ENCODE data around the gene RTCA. TPM values are rescaled to one million over a fixed set of nuclear protein-coding genes. Genes with fewer than 3 reads are reported as not detected.

RTCA gene
- polyA plus RNA-seq, 1 donor from 2014 or later = 95.2 TPM

GRCh38 chr1:100265562-100265930, 470 bp upstream of the RTCA start:
- Histone ChIP-seq H3K36me3 (ENCODE audit: insufficient read depth, low read length) (no peaks in the 10 kb centered on the region), H3F3A (ENCODE audit: insufficient read depth, low read length, poor library complexity, severe bottlenecking) (no peaks in the 10 kb centered on the region), H3K9ac (ENCODE audit: low read length) (peak overlapping the region; percentile 84), H3K4me3 (ENCODE audit: low read length) (peak overlapping the region; percentile 84), H2AFZ (ENCODE audit: low read depth, low read length) (peak overlapping the region; percentile 95), H3K4me2 (ENCODE audit: low read length) (peak overlapping the region; percentile 95), H3K79me2 (replicated peaks; ENCODE audit: insufficient read depth, low read length) (peaks cover 20% of the 10 kb centered on the region), H3K9me3 (ENCODE audit: low read length) (no peaks in the 10 kb centered on the region), H3K27ac (ENCODE audit: low read length) (peak overlapping the region; percentile 82), H3K27me3 (ENCODE audit: insufficient read depth, low read depth, low read length) (no peaks in the 10 kb centered on the region), H3K9me2 (ENCODE audit: insufficient read depth, low read length) (no peaks in the 10 kb centered on the region), H4K20me1 (ENCODE audit: insufficient read depth) (no peaks in the 10 kb centered on the region)
- TF ChIP-seq, protein P1, sequence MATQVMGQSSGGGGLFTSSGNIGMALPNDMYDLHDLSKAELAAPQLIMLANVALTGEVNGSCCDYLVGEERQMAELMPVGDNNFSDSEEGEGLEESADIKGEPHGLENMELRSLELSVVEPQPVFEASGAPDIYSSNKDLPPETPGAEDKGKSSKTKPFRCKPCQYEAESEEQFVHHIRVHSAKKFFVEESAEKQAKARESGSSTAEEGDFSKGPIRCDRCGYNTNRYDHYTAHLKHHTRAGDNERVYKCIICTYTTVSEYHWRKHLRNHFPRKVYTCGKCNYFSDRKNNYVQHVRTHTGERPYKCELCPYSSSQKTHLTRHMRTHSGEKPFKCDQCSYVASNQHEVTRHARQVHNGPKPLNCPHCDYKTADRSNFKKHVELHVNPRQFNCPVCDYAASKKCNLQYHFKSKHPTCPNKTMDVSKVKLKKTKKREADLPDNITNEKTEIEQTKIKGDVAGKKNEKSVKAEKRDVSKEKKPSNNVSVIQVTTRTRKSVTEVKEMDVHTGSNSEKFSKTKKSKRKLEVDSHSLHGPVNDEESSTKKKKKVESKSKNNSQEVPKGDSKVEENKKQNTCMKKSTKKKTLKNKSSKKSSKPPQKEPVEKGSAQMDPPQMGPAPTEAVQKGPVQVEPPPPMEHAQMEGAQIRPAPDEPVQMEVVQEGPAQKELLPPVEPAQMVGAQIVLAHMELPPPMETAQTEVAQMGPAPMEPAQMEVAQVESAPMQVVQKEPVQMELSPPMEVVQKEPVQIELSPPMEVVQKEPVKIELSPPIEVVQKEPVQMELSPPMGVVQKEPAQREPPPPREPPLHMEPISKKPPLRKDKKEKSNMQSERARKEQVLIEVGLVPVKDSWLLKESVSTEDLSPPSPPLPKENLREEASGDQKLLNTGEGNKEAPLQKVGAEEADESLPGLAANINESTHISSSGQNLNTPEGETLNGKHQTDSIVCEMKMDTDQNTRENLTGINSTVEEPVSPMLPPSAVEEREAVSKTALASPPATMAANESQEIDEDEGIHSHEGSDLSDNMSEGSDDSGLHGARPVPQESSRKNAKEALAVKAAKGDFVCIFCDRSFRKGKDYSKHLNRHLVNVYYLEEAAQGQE (IDR thresholded peaks at IDR 0.05; ENCODE audit: borderline replicate concordance) = no peak
- no peak for TF ChIP-seq EZH2 (IDR thresholded peaks at IDR 0.05; ENCODE audit: borderline replicate concordance, insufficient read depth, low read length, poor library complexity, severe bottlenecking)
- TF ChIP-seq RAD21 (conservative IDR thresholded peaks at IDR 0.05) = no peak
- TF ChIP-seq POLR2AphosphoS5 (IDR thresholded peaks at IDR 0.05) = no peak
- TF ChIP-seq MXI1 (conservative IDR thresholded peaks at IDR 0.05; ENCODE audit: poor library complexity, severe bottlenecking) = no peak
- no peak for TF ChIP-seq SMC3 (conservative IDR thresholded peaks at IDR 0.05; ENCODE audit: poor library complexity)
- no peak for TF ChIP-seq TAF1 (IDR thresholded peaks at IDR 0.05; ENCODE audit: low read depth)
- TF ChIP-seq EP300 (conservative IDR thresholded peaks at IDR 0.05; ENCODE audit: poor library complexity, severe bottlenecking) = no peak
- TF ChIP-seq CTCF (IDR thresholded peaks at IDR 0.05; ENCODE audit: poor library complexity, severe bottlenecking) = no peak

- Histone ChIP-seq H3K4me3 (ENCODE audit: low read length) (peak overlapping the region; percentile 84), H3K36me3 (ENCODE audit: insufficient read depth, low read length) (no peaks in the 10 kb centered on the region), H2AFZ (ENCODE audit: low read depth, low read length) (peak overlapping the region; percentile 78), H3K27ac (ENCODE audit: low read length) (peak overlapping the region; percentile 82), H3F3A (ENCODE audit: insufficient read depth, low read length, poor library complexity, severe bottlenecking) (no peaks in the 10 kb centered on the region), H3K9me3 (ENCODE audit: low read length) (no peaks in the 10 kb centered on the region), H4K20me1 (ENCODE audit: insufficient read depth) (no peaks in the 10 kb centered on the region), H3K27me3 (ENCODE audit: insufficient read depth, low read depth, low read length) (no peaks in the 10 kb centered on the region), H3K9me2 (ENCODE audit: insufficient read depth, low read length) (no peaks in the 10 kb centered on the region), H3K9ac (ENCODE audit: low read length) (peak overlapping the region; percentile 84), H3K79me2 (replicated peaks; ENCODE audit: insufficient read depth, low read length) (peaks cover 20% of the 10 kb centered on the region), H3K4me2 (ENCODE audit: low read length) (peak overlapping the region; percentile 79)
- TF ChIP-seq CTCF (IDR thresholded peaks at IDR 0.05; ENCODE audit: poor library complexity, severe bottlenecking) (no peak), RAD21 (conservative IDR thresholded peaks at IDR 0.05) (no peak), POLR2AphosphoS5 (IDR thresholded peaks at IDR 0.05) (no peak), EP300 (conservative IDR thresholded peaks at IDR 0.05; ENCODE audit: poor library complexity, severe bottlenecking) (no peak), MXI1 (conservative IDR thresholded peaks at IDR 0.05; ENCODE audit: poor library complexity, severe bottlenecking) (no peak)
- TF ChIP-seq, protein P1 (IDR thresholded peaks at IDR 0.05; ENCODE audit: borderline replicate concordance) = no peak
These were observed 725 bp downstream of the RTCA start for GRCh38 chr1:100266741-100267140.

Measured in neural cell (in vitro differentiated cells).